ENCODE measurements around the gene GRIK3. TPM values are rescaled to one million over a fixed set of nuclear protein-coding genes. Genes with fewer than 3 reads are reported as not detected.

GRIK3 gene
- total and polyA plus RNA-seq, 2 donors (not counting 1 experiment from before 2014, with no cell fraction given) = not detected

DNA sequence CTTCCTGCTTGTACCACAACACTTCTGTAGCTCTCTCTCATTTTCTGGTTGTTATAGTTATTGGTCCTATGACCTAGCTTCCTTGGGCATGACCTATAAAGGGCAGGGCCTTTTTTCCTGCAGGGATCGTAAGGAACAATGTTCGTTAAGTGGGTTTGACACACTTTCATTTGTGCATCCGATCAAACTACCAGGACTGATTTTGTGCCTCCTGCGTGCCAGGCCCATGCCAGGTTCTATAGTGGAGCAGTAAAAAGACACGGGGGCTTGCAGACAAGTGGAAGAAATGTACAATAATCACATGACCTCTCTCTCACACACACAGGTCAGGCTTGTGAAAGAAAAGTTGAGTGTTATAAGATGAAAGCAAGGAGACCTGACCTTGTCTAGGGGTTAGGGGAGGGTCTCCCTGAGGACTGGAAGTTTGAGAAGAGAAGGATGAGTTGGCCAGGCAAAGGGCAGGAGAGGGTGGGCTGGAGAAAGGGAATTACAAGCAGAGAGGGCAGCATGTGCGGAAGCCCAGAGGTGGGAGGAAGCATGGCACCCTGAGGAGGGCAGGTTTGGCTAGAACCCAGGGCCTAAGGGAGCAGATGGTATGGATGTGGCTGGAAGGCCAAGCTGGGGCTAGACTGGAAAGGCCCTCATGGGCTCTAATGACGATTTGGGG, 145.4 kb downstream of the GRIK3 start:
- no peak for DNase-seq (ENCODE audit: low read depth in 2 of 2)
- Histone ChIP-seq H3K27ac (ENCODE audit: insufficient read depth, low read length) (no peak overlapping the region), H3K4me1 (ENCODE audit: control insufficient read depth, extremely low read depth, insufficient read depth, low read length) (no peaks in the 10 kb centered on the region), H3K9ac (ENCODE audit: insufficient read depth, low read length) (no peak overlapping the region), H3K9me3 (ENCODE audit: control insufficient read depth, insufficient read depth, low read depth, low read length) (no peaks in the 10 kb centered on the region), H3K4me3 (replicated peaks in 1 of 4; ENCODE audit: control extremely low read depth in 1 of 4, insufficient read depth in 1 of 4, low read depth in 3 of 4, low read length in 4 of 4) (no peak overlapping the region), H2AFZ (ENCODE audit: low read length) (no peak overlapping the region), H3K79me2 (ENCODE audit: control insufficient read depth, insufficient read depth, low read length) (no peaks in the 10 kb centered on the region), H3K27me3 (ENCODE audit: control insufficient read depth, insufficient read depth, low read length) (no peaks in the 10 kb centered on the region), H3K4me2 (ENCODE audit: extremely low read depth, insufficient read depth, low read length) (no peak overlapping the region), H3K36me3 (ENCODE audit: control insufficient read depth, insufficient read depth, low read length) (no peaks in the 10 kb centered on the region), H4K20me1 (ENCODE audit: control insufficient read depth, extremely low read depth, insufficient read depth, low read length) (no peaks in the 10 kb centered on the region)
- TF ChIP-seq, protein P1, sequence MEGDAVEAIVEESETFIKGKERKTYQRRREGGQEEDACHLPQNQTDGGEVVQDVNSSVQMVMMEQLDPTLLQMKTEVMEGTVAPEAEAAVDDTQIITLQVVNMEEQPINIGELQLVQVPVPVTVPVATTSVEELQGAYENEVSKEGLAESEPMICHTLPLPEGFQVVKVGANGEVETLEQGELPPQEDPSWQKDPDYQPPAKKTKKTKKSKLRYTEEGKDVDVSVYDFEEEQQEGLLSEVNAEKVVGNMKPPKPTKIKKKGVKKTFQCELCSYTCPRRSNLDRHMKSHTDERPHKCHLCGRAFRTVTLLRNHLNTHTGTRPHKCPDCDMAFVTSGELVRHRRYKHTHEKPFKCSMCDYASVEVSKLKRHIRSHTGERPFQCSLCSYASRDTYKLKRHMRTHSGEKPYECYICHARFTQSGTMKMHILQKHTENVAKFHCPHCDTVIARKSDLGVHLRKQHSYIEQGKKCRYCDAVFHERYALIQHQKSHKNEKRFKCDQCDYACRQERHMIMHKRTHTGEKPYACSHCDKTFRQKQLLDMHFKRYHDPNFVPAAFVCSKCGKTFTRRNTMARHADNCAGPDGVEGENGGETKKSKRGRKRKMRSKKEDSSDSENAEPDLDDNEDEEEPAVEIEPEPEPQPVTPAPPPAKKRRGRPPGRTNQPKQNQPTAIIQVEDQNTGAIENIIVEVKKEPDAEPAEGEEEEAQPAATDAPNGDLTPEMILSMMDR (conservative IDR thresholded peaks at IDR 0.05 in 1 of 2, IDR thresholded peaks at IDR 0.05 in 1 of 2; ENCODE audit: low read depth in 1 of 2, low read length in 2 of 2) = no peak
- TF ChIP-seq EZH2 (IDR thresholded peaks at IDR 0.05; ENCODE audit: low read length, missing control alignments) = no peak

DNA sequence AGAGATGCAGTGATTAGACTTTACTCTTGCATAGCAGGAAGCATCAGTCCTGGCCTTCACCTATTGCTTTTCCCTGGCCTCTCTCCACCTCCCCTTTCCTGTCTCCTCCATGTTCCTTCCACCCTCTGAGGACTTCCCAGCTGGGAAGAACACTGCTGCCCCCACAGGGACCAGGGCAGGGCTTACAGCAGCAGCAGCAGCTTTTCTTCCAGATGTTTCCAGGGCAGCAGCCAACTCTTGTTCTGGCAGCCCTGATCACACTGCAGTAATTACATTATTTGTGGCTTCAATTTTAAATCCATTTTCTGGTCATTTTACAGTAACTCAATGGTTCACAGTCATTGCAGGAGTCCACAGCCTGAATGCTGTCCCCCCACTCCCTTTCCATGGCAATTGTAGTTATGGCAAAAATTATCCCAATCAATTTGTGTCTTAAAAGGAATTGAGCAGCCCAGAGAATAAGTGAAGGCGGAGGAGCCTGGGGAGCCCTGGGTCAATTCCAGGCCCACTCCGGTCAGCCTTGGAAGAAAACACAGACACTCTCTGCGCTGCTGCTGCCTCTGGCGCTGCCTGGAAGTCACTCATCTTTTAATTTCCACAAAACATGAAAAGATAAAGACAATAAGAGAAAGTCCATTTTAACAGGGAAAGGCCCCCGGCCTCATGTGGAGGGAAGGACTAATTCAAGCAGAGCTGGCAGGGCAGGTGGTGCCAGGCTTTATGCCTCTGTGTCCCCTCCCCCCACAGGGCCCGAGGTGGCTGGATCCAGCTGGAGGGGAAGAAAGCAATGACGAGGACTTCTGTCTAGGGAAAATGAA, 148.6 kb downstream of the GRIK3 start:
- H3K27ac ChIP-seq (ENCODE audit: insufficient read depth, low read length) = no peak overlapping the region
- TF ChIP-seq, protein P1 (conservative IDR thresholded peaks at IDR 0.05 in 1 of 2, IDR thresholded peaks at IDR 0.05 in 1 of 2; ENCODE audit: low read depth in 1 of 2, low read length in 2 of 2) = no peak
- no peak for TF ChIP-seq EZH2 (IDR thresholded peaks at IDR 0.05; ENCODE audit: low read length, missing control alignments)
- no peaks in the 10 kb centered on the region for H4K20me1 ChIP-seq (ENCODE audit: control insufficient read depth, extremely low read depth, insufficient read depth, low read length)
- H3K4me1 ChIP-seq (ENCODE audit: control insufficient read depth, extremely low read depth, insufficient read depth, low read length) = no peaks in the 10 kb centered on the region
- no peaks in the 10 kb centered on the region for H3K9me3 ChIP-seq (ENCODE audit: control insufficient read depth, insufficient read depth, low read depth, low read length)
- H2AFZ ChIP-seq (ENCODE audit: low read length) = no peak overlapping the region
- H3K79me2 ChIP-seq (ENCODE audit: control insufficient read depth, insufficient read depth, low read length) = no peaks in the 10 kb centered on the region
- no peaks in the 10 kb centered on the region for H3K36me3 ChIP-seq (ENCODE audit: control insufficient read depth, insufficient read depth, low read length)
- H3K4me2 ChIP-seq (ENCODE audit: extremely low read depth, insufficient read depth, low read length) = no peak overlapping the region
- DNase-seq (ENCODE audit: low read depth in 2 of 2) = no peak
- H3K4me3 ChIP-seq (replicated peaks in 1 of 4; ENCODE audit: control extremely low read depth in 1 of 4, insufficient read depth in 1 of 4, low read depth in 3 of 4, low read length in 4 of 4) = no peak overlapping the region
- H3K9ac ChIP-seq (ENCODE audit: insufficient read depth, low read length) = no peak overlapping the region
- H3K27me3 ChIP-seq (ENCODE audit: control insufficient read depth, insufficient read depth, low read length) = no peaks in the 10 kb centered on the region

DNA sequence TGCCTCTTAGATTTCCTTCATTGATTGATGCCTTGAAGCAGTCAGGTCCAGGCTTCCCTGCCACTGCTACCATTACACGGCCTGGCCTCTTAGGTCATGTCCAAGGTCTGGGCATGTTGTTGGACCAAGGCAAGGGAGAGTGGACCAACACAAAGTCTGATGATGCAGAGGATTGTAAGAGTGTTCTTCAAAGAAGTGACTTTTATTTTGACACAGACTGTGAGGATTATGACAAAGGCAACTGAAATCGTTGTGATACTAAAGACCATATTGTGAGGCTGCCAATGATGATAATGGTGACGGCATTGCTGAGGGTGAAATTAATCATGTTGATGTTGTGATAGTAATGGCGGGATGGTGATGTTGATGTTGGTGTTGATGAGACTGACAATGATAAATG, 149.5 kb downstream of the GRIK3 start:
- H3K4me2 ChIP-seq (ENCODE audit: extremely low read depth, insufficient read depth, low read length) = no peak overlapping the region
- H3K27me3 ChIP-seq (ENCODE audit: control insufficient read depth, insufficient read depth, low read length) = no peaks in the 10 kb centered on the region
- TF ChIP-seq EZH2 (IDR thresholded peaks at IDR 0.05; ENCODE audit: low read length, missing control alignments) = no peak
- TF ChIP-seq, protein P1 (conservative IDR thresholded peaks at IDR 0.05 in 1 of 2, IDR thresholded peaks at IDR 0.05 in 1 of 2; ENCODE audit: low read depth in 1 of 2, low read length in 2 of 2) = no peak
- no peak overlapping the region for H3K27ac ChIP-seq (ENCODE audit: insufficient read depth, low read length)
- H3K79me2 ChIP-seq (ENCODE audit: control insufficient read depth, insufficient read depth, low read length) = no peaks in the 10 kb centered on the region
- no peaks in the 10 kb centered on the region for H3K9me3 ChIP-seq (ENCODE audit: control insufficient read depth, insufficient read depth, low read depth, low read length)
- H3K4me3 ChIP-seq (replicated peaks in 1 of 4; ENCODE audit: control extremely low read depth in 1 of 4, insufficient read depth in 1 of 4, low read depth in 3 of 4, low read length in 4 of 4) = no peak overlapping the region
- DNase-seq (ENCODE audit: low read depth in 2 of 2) = no peak
- no peaks in the 10 kb centered on the region for H3K36me3 ChIP-seq (ENCODE audit: control insufficient read depth, insufficient read depth, low read length)
- no peaks in the 10 kb centered on the region for H3K4me1 ChIP-seq (ENCODE audit: control insufficient read depth, extremely low read depth, insufficient read depth, low read length)
- no peak overlapping the region for H3K9ac ChIP-seq (ENCODE audit: insufficient read depth, low read length)
- H2AFZ ChIP-seq (ENCODE audit: low read length) = no peak overlapping the region
- H4K20me1 ChIP-seq (ENCODE audit: control insufficient read depth, extremely low read depth, insufficient read depth, low read length) = no peaks in the 10 kb centered on the region

Data from fibroblast of lung (primary cell).